ENCODE results near the gene RALGAPA1.

- TF ChIP-seq, protein P1, sequence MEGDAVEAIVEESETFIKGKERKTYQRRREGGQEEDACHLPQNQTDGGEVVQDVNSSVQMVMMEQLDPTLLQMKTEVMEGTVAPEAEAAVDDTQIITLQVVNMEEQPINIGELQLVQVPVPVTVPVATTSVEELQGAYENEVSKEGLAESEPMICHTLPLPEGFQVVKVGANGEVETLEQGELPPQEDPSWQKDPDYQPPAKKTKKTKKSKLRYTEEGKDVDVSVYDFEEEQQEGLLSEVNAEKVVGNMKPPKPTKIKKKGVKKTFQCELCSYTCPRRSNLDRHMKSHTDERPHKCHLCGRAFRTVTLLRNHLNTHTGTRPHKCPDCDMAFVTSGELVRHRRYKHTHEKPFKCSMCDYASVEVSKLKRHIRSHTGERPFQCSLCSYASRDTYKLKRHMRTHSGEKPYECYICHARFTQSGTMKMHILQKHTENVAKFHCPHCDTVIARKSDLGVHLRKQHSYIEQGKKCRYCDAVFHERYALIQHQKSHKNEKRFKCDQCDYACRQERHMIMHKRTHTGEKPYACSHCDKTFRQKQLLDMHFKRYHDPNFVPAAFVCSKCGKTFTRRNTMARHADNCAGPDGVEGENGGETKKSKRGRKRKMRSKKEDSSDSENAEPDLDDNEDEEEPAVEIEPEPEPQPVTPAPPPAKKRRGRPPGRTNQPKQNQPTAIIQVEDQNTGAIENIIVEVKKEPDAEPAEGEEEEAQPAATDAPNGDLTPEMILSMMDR (IDR thresholded peaks at IDR 0.05), result no peak
- TF ChIP-seq POLR2A (IDR thresholded peaks at IDR 0.05), result no peak
Measured at GRCh38 chr14:35740215-35740614, 68.9 kb downstream of the RALGAPA1 start.
